Osteoblast (primary cell): ENCODE data around the gene GAS6. TPM values are rescaled to one million over a fixed set of nuclear protein-coding genes. Genes with fewer than 3 reads are reported as not detected.

ENCODE experiments used
- DNase-seq: peaks from one replicate; pipeline ENCODE4 v3.0.0; 2011; ENCODE audit warnings: low spot score, mixed read lengths; ENCODE audit not compliant: insufficient read length; ENCODE audit errors: missing footprints
- H2AFZ ChIP-seq: 2 replicates; pipeline ENCODE4 v1.6.0; 2011; ENCODE audit warnings: mild to moderate bottlenecking, low read length
- H3K27ac ChIP-seq: 2 replicates; pipeline ENCODE4 v1.5.1; 2011; ENCODE audit warnings: mild to moderate bottlenecking, low read depth, low read length, moderate library complexity
- H3K27me3 ChIP-seq: 2 replicates; pipeline ENCODE4 v1.6.0; 2012; ENCODE audit warnings: mild to moderate bottlenecking, control low read depth, inconsistent platforms, low read length, moderate library complexity; ENCODE audit not compliant: insufficient read depth
- H3K36me3 ChIP-seq: 2 replicates; pipeline ENCODE4 v1.5.1; 2011; ENCODE audit warnings: mild to moderate bottlenecking, low read length, control low read depth, moderate library complexity; ENCODE audit not compliant: insufficient read depth
- H3K4me1 ChIP-seq: 2 replicates; pipeline ENCODE4 v1.5.1; 2011; ENCODE audit warnings: mild to moderate bottlenecking, low read length, control low read depth, moderate library complexity; ENCODE audit not compliant: insufficient read depth
- H3K4me2 ChIP-seq: 2 replicates; pipeline ENCODE4 v1.6.0; 2011; ENCODE audit warnings: mild to moderate bottlenecking, low read length; ENCODE audit not compliant: insufficient read depth
- H3K4me3 ChIP-seq: fragments of 200-600 bp; sonication (generic); 3 replicates; pipeline ENCODE4 v1.5.1; 2012; ENCODE audit warnings: mild to moderate bottlenecking, low read length, inconsistent platforms; ENCODE audit not compliant: insufficient read depth
- H3K79me2 ChIP-seq: 2 replicates; pipeline ENCODE4 v1.6.0; 2012; ENCODE audit warnings: mild to moderate bottlenecking, low read length, control low read depth, inconsistent platforms; ENCODE audit not compliant: insufficient read depth
- H3K9me3 ChIP-seq: 2 replicates; pipeline ENCODE4 v1.5.1; 2011; ENCODE audit warnings: low read depth, low read length, control low read depth
- H4K20me1 ChIP-seq: 2 replicates; pipeline ENCODE4 v1.6.0; 2012; ENCODE audit warnings: mild to moderate bottlenecking, low read length, control low read depth; ENCODE audit not compliant: insufficient read depth
- total RNA-seq: library from RNA; depleted of rRNA; stranded (reverse); fragments of >200 nt; gene quantifications from 2 replicates; pipeline ENCODE4 v1.2.3, GENCODE V29; 2012
- TF ChIP-seq, protein P1 (sequence below): IDR thresholded peaks from 2 replicates; pipeline ENCODE4 v1.5.1; 2011; ENCODE audit warnings: mild to moderate bottlenecking, low read depth, low read length, moderate library complexity; ENCODE audit errors: extremely low read depth

Gene GAS6
- total RNA-seq, 1 donor: 417 TPM

DNA sequence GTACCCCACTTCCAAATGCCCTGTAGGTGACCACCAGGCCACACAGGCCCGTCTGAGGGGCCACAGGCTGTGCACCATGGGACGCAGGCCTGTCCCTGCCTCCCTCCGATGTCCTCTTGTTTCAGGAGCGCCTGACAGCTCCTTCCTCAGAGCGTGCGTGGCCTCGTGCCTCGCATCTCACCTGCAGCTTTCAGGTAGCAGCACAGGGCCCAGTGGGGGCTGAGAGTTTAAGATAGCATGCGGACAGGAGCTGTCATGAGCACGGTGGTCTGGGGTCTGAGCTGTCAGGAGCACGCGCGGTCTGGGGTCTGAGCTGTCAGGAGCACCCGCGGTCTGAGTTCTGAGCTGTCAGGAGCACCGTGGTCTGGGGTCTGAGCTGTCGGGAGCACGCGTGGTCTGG lies 40.1 kb downstream of the GAS6 start:
- TF ChIP-seq, protein P1, sequence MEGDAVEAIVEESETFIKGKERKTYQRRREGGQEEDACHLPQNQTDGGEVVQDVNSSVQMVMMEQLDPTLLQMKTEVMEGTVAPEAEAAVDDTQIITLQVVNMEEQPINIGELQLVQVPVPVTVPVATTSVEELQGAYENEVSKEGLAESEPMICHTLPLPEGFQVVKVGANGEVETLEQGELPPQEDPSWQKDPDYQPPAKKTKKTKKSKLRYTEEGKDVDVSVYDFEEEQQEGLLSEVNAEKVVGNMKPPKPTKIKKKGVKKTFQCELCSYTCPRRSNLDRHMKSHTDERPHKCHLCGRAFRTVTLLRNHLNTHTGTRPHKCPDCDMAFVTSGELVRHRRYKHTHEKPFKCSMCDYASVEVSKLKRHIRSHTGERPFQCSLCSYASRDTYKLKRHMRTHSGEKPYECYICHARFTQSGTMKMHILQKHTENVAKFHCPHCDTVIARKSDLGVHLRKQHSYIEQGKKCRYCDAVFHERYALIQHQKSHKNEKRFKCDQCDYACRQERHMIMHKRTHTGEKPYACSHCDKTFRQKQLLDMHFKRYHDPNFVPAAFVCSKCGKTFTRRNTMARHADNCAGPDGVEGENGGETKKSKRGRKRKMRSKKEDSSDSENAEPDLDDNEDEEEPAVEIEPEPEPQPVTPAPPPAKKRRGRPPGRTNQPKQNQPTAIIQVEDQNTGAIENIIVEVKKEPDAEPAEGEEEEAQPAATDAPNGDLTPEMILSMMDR: no peak
- no peak for DNase-seq
- no peaks in the 10 kb centered on the region for H3K9me3 ChIP-seq
- H3K4me1 ChIP-seq: peaks cover 19% of the 10 kb centered on the region
- H3K4me2 ChIP-seq: no peak overlapping the region
- H3K27ac ChIP-seq: no peak overlapping the region
- H3K36me3 ChIP-seq: peaks cover 73% of the 10 kb centered on the region
- peaks cover 43% of the 10 kb centered on the region for H4K20me1 ChIP-seq
- H3K79me2 ChIP-seq: peaks cover 11% of the 10 kb centered on the region
- no peaks in the 10 kb centered on the region for H3K27me3 ChIP-seq
- H3K4me3 ChIP-seq: no peak overlapping the region
- no peak overlapping the region for H2AFZ ChIP-seq

DNA sequence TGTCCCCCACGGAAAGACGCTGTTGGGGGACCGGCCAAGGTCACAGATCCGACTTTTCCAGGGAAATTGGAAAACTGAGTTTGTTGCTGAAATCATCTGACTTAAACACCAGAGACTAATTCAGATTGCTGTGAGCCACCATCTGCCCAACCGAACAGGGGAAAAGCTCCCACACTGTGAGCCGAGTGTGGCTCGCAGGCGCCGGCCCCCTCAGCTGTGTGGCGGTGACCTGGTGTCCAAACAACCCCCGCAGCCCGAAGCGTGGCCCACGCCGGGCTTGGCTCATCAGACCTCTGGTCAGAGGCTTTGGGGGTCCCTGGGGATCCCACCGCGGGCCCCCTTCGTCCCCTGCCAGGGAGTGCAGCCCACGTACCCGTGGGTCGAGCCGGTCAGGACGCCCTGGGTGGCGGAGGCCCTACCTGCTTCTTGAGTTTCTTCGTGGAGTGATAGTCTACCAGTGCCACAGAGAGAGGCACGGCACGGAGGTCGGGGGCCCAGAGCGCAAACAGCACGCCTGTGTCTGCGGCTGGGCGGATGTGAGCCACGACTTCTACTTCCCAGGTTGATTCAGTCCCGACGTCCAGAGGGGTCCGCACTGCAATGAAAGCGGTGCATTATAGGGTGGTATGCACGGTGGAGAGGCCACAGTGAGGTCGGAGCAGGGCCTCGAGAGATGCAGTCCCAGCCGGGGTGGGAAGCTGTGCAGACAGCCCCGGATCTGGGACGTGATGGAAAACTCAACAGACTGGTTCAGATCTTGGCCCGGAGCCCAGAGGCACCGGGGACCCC lies 40.7 kb downstream of the GAS6 start:
- TF ChIP-seq, protein P1: no peak
- DNase-seq: peak; percentile 78
- Histone ChIP-seq H2AFZ (no peak overlapping the region), H3K27me3 (no peaks in the 10 kb centered on the region), H3K9me3 (no peaks in the 10 kb centered on the region), H3K79me2 (peaks cover 9% of the 10 kb centered on the region), H3K4me3 (no peak overlapping the region), H3K27ac (no peak overlapping the region), H3K4me2 (no peak overlapping the region), H3K4me1 (peaks cover 20% of the 10 kb centered on the region), H4K20me1 (peaks cover 38% of the 10 kb centered on the region), H3K36me3 (peaks cover 67% of the 10 kb centered on the region)

DNA sequence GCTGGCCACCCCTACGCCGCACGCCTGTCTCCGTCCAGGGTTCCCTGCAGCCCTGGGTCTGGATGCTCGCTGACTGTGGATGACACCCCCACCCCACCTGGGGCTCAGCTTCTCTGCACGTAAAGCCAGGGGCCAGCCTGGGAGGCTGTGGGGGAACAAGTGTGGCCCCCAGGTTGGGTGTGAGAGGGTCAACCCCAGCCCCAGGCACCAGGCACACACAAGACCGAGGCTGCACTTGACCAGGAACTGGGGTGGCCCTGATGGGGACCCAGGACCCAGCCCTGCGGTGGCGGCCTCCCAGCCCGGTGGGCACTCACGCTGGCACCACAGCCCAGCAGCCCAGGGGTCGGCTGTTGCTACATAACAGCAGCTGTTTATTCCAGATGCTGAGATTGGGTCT lies 41.6 kb downstream of the GAS6 start:
- peaks cover 38% of the 10 kb centered on the region for H4K20me1 ChIP-seq
- H3K4me3 ChIP-seq: no peak overlapping the region
- H3K79me2 ChIP-seq: peaks cover 6% of the 10 kb centered on the region
- H3K27ac ChIP-seq: no peak overlapping the region
- no peaks in the 10 kb centered on the region for H3K27me3 ChIP-seq
- TF ChIP-seq, protein P1: no peak
- no peaks in the 10 kb centered on the region for H3K9me3 ChIP-seq
- no peak overlapping the region for H3K4me2 ChIP-seq
- no peak for DNase-seq
- H3K36me3 ChIP-seq: peaks cover 59% of the 10 kb centered on the region
- H2AFZ ChIP-seq: no peak overlapping the region
- H3K4me1 ChIP-seq: peaks cover 26% of the 10 kb centered on the region

DNA sequence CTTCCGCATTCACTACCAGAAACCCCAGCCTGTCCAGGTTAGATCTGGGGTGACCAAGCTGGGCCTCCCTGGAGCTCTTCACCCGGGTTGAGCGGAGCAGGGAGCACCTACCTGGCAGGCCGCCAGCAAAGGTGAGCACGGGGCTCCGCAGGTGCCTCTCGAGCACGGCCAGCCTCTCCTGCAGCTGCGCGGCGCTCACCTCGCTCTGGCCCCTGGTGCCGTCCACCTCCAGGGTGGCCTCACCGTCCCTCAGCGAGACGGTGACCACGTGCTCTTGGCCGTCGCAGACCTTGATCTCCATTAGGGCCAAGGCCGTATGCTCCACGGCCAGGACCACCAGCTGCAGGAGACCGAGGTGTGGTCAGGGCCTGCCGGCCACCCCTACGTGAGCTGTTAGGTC lies 42.0 kb downstream of the GAS6 start:
- H3K9me3 ChIP-seq: no peaks in the 10 kb centered on the region
- H4K20me1 ChIP-seq: peaks cover 34% of the 10 kb centered on the region
- peak overlapping the region; percentile 71 for H3K4me2 ChIP-seq
- peaks cover 28% of the 10 kb centered on the region for H3K4me1 ChIP-seq
- TF ChIP-seq, protein P1: no peak
- H3K79me2 ChIP-seq: peaks cover 6% of the 10 kb centered on the region
- H2AFZ ChIP-seq: no peak overlapping the region
- H3K4me3 ChIP-seq: peak overlapping the region; percentile 3
- peaks cover 55% of the 10 kb centered on the region for H3K36me3 ChIP-seq
- DNase-seq: no peak
- H3K27ac ChIP-seq: peak overlapping the region; percentile 76
- H3K27me3 ChIP-seq: no peaks in the 10 kb centered on the region
